IPS-20b (cell line): Measurements from ENCODE around the gene VSNL1.

Source experiments
- H3K27ac ChIP-seq: one replicate; pipeline ENCODE4 v1.5.1; 2013; ENCODE audit warnings: low read length
- H3K27me3 ChIP-seq: 2 replicates; pipeline ENCODE4 v1.6.1; 2013; ENCODE audit warnings: mild to moderate bottlenecking, low read length, inconsistent platforms; ENCODE audit not compliant: insufficient read depth
- H3K36me3 ChIP-seq: 2 replicates; pipeline ENCODE4 v1.6.1; 2013; ENCODE audit warnings: low read depth, mild to moderate bottlenecking, inconsistent platforms, low read length, moderate library complexity; ENCODE audit not compliant: insufficient read depth
- H3K4me1 ChIP-seq: 2 replicates; pipeline ENCODE4 v1.6.1; 2013; ENCODE audit warnings: mild to moderate bottlenecking, control low read depth, inconsistent platforms, low read length, moderate library complexity; ENCODE audit not compliant: insufficient read depth
- H3K4me3 ChIP-seq: 2 replicates; pipeline ENCODE4 v1.5.1; 2013; ENCODE audit warnings: mild to moderate bottlenecking, low read length, inconsistent platforms
- H3K9ac ChIP-seq: 2 replicates; pipeline ENCODE4 v1.6.1; 2013; ENCODE audit warnings: low read depth, mild to moderate bottlenecking, inconsistent platforms, low read length, moderate library complexity
- H3K9me3 ChIP-seq: 2 replicates; pipeline ENCODE4 v1.6.1; 2013; ENCODE audit warnings: mild to moderate bottlenecking, low read depth, low read length, inconsistent platforms; ENCODE audit not compliant: insufficient read depth

Gene VSNL1

GRCh38 chr2:17682098-17682857, 141.8 kb downstream of the VSNL1 start:
- Histone ChIP-seq H3K27ac (no peak overlapping the region), H3K36me3 (peaks cover 97% of the 10 kb centered on the region), H3K4me1 (no peaks in the 10 kb centered on the region), H3K27me3 (no peaks in the 10 kb centered on the region), H3K4me3 (no peak overlapping the region), H3K9me3 (no peaks in the 10 kb centered on the region), H3K9ac (no peak overlapping the region)

- H3K36me3 ChIP-seq: peaks cover 97% of the 10 kb centered on the region
- H3K9me3 ChIP-seq: no peaks in the 10 kb centered on the region
- H3K4me1 ChIP-seq: no peaks in the 10 kb centered on the region
- no peak overlapping the region for H3K27ac ChIP-seq
- H3K4me3 ChIP-seq: no peak overlapping the region
- no peaks in the 10 kb centered on the region for H3K27me3 ChIP-seq
- H3K9ac ChIP-seq: no peak overlapping the region
Measured at GRCh38 chr2:17683981-17684380, 143.5 kb downstream of the VSNL1 start.

GRCh38 chr2:17688600-17688999, 148.1 kb downstream of the VSNL1 start:
- H3K9ac ChIP-seq: no peak overlapping the region
- no peaks in the 10 kb centered on the region for H3K4me1 ChIP-seq
- no peak overlapping the region for H3K4me3 ChIP-seq
- H3K27ac ChIP-seq: no peak overlapping the region
- H3K36me3 ChIP-seq: peaks cover 81% of the 10 kb centered on the region
- H3K9me3 ChIP-seq: no peaks in the 10 kb centered on the region
- H3K27me3 ChIP-seq: no peaks in the 10 kb centered on the region

- Histone ChIP-seq H3K9me3 (no peaks in the 10 kb centered on the region), H3K4me3 (no peak overlapping the region), H3K9ac (no peak overlapping the region), H3K27me3 (no peaks in the 10 kb centered on the region), H3K27ac (no peak overlapping the region), H3K36me3 (peaks cover 81% of the 10 kb centered on the region), H3K4me1 (no peaks in the 10 kb centered on the region)
Measured at GRCh38 chr2:17689010-17689409, 148.5 kb downstream of the VSNL1 start.

- Histone ChIP-seq H3K36me3 (peaks cover 83% of the 10 kb centered on the region), H3K9ac (no peak overlapping the region), H3K4me3 (no peak overlapping the region), H3K27ac (no peak overlapping the region), H3K4me1 (no peaks in the 10 kb centered on the region), H3K9me3 (no peaks in the 10 kb centered on the region), H3K27me3 (no peaks in the 10 kb centered on the region)
Measured at GRCh38 chr2:17690776-17691175, 150.3 kb downstream of the VSNL1 start.
